Left forelimb (tissue), 1 donor: ENCODE results near the gene TFIP11.

Experiments
- DNase-seq: peaks from one replicate; pipeline ENCODE4 v3.0.0-alpha.2; 2018; ENCODE audit warnings: low spot score

TFIP11 gene

DNA sequence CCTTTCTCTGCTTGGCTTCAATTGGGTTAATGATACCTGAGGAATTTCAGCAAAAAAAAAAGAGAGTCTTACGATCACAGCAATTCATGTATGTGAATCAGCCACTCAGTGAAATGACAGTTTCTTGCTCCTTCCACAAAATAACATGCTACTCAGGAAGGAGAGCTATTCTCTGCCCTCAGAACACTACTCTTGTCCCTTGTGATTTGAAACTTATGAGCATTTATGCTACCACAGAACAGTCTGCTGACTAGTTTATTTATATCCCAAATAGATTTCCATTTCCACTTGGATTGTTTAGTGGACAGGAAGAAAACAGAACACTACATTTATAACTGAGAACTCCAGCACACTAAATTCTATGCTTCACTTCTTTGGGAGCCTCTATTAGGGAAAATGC, 8.5 kb downstream of the TFIP11 start:
- no peak for DNase-seq

DNA sequence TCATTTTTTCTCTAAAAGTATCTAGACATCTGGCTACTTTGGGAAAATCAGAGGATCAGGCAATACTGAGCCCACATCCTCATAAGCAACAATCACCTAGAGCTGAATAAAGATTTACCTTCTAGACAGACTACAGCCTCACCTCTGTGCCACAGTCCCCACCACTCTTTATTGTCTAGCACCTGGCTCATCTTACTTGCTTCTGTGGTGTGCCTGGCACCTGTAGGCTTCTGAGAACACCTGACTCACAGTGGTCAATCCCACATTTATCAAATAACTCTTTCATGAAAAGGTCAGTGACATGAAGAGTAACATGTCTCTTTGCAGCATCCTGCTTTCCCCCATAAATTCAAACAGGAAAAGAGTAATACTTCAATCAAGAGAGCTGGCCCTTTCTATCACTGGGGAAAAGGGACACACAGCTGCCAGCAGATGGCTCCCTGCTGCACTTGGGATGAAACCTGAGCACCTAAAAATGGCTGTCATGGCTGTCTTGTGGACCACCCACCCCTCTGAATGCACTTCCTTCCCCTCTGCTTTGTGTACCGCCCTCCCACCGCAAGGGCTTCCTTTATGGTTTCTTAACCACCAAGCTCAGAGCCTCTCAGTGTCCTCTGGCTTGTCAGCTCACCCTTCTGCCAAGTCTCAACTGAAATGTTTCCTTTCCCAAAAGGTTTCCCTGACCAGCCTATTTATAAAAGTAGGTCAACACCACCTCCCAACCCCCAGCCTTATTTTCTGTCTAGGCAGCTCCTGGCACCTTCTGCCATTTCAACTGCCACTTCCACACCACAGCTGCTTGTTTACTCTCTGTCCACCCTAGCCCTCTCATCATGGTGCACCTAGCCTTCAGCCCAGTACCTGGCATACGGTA, 9.3 kb downstream of the TFIP11 start:
- no peak for DNase-seq

DNA sequence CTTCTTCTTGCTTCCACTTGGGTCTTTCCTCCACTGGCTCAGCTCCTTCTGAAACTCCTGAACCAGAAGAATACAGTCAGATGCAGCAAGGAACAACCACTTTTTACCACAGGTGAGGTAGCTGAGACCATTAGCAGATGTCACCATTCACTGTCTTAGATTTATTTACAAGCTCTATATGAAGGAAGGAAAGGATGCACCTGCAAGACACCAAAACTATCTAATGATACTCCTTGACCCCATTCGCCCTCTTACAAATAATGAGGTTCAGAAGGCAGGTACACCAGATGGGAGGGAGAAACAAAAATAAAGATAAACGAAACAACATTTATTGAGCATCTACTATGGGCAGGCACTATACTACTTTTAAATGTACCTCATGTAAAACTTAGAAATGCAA, 10.3 kb downstream of the TFIP11 start:
- no peak for DNase-seq

DNA sequence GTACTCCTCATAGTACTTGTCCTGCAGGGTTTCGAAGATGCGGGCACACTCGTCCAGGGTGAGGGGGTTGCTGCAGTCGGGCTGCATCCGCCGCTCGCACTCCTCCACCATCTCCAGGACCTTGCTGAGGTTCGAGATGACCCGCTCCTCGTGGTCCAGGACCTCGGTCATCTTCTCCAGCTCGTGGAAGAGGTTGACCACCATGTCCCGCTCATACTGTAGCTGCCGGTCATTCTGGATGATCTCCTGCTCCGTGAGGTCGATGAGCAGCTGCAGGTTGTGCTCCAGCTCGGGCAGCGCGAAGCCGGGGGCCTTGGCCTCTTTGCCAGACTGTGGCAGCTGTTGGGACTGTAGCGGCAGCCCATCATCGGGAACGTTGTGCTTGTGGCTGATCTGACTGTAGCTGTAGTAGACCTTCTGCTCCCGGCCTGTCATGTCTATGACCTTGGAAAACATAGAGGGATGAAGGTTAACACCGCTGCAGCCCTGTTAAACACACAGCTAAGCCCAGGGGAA, 13.0 kb downstream of the TFIP11 start:
- no peak for DNase-seq

DNA sequence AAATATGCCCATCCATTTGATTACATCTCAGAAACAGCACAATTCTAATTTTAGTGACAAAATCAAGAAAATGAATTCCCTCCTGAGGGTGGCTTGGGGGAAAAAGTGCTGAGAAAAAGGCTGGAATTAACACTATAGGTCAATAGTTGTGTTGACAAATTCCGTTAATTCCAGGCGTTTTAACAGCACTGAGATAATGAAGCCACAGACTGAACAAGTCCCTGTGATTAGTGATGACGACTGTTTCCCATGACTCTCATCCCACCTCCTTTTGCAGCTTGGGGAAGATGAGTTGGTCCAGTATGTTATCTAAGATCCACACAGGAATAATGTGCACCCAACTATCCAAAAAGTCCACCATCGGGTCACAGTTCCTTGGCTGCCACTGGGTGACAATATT, 15.8 kb downstream of the TFIP11 start:
- DNase-seq: no peak

DNA sequence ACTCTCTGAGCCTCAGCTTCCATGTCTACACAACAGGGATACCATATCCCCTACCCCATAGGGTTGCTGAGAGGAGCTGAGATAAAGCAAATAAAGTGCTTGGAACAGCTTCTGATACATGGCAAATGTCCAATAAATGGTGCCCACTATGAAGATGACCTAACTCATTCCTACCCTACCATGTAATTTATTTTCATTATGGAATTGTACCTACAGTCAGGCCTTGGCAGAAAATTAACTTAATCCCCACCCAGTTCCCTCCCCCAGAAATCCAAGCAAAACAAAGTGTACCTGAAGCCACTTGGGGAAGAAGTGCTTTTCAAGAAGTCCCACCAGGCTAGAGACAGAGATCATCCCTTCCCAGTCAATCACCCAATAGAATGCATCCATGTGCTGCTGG, 17.8 kb downstream of the TFIP11 start:
- DNase-seq: no peak

DNA sequence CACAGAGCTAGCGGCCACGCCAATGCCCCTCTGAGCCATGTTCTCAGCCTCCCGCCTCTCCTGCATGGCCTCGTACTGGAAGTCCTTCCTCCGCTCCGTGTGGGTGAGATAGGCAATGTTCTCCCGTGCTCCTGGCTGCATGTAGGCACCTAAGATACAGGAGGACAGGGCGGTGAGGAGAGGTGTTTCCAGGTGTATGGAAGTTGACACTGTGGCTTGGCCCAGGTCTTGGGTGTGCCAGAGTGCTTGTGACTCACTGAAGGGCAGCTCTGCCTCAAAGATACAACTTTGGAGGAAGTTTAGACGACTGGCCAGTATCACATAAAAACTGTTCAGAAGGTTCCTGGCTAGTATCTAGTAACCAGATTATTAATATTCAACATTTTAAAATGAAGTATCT, 20.1 kb downstream of the TFIP11 start:
- no peak for DNase-seq

DNA sequence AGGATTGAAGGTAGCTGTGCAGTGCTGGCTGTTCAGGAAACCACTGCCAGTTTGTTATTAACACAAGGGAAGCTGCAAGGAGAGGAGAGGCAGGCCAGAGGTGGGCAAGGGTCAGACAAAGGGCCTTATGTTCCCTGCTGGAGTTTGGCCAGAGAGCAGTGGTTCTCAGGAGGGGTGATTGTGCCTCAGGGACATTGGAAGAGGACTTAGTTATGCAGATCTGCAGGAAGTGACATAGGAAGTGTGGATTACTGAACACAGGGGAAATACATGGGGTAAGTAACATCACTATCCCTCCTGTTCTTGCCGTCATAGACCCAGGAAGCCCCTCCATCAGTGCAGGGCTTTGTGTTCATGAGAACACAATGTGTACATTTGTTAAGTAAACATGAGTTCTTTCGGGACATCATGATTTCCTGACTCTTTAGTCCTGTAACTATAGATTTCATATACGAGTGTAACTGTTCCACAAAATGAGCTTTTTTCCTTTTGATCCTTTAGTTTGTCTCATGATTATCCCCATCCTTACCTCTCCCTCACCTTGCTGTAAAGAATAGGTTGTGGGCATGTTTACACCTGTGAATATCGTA, 22.7 kb downstream of the TFIP11 start:
- DNase-seq: no peak

DNA sequence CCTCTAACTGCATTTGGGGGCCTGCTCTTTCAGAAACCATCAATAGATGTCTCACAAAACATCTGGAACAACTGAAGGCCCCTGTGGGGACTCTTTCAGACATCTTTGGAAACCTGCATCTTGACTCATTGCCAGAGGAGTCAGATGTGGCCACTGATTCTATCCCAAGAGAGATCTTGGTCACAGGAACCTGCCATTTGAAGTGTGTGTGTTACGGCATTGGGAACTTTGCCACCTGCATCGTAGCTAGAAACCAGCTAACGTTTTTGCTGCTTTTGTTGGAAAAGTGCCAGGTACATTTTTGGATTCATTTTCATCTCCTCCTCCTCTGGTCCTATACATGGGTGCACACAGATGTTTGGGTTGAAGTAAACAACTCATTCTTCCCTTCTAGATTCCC, 24.3 kb downstream of the TFIP11 start:
- DNase-seq: no peak

DNA sequence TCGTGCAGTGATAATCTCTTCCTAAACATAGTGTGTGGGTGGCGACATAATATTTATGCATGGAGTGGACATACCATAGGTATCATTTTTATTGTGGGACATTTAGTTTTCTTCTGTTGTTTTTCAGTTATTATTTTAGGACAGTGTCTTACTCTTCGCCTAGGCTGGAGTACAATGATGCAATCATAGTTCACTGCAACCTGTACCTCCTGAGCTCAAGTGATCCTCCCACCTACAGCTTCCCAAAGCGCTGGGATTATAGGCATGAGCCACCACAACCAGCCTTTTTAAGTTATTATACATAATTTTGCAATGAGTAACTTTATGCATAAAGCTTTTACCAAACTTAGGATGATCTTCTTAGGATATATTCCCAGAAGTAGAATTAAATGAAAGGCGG, 25.9 kb downstream of the TFIP11 start:
- no peak for DNase-seq

DNA sequence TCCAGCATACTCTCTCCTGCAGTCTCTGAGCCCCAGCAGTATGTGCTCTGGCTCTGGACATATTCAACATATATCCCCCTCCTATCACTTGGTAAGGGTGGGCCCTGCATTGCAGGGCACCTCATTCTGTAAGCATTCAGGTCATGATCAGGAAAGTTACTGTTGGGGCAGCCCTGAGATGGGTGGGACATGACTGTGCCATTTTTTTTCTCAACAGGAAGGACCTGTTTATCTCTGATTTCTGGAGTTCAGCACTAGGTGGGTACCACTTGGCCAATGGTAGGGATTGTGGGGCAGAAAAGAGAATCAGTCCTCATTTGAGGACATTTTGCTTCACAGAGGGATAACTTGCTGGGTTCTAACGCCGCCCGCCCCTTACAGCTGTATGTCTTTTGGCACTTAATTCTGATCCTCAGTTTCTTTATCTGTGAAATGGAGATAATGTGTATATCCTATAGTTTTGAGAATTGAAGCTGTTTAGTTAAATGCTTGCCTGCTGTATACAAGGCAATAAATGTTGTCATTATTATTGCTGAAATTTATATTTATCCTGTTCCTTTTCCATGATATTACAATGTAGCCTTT, 26.4 kb downstream of the TFIP11 start:
- no peak for DNase-seq

DNA sequence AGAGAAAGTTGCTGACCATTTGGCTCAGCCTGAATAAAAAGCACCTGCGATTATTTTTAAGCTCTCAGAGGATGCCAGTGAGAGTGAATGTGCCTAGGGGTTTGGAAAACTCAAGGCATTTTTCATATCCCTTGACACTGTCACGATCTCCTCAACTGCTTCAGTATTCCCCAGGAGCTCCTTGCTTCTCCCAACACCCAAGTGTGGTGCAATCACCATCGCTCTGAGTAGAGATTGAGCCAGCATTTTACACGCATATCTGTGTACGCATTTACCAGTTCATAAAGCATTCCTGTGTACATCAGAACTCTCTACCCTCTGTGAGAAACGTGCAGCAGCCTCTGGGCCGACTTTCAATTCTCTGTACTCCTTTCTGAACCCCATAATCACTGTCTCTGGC, 27.3 kb downstream of the TFIP11 start:
- DNase-seq: no peak

DNA sequence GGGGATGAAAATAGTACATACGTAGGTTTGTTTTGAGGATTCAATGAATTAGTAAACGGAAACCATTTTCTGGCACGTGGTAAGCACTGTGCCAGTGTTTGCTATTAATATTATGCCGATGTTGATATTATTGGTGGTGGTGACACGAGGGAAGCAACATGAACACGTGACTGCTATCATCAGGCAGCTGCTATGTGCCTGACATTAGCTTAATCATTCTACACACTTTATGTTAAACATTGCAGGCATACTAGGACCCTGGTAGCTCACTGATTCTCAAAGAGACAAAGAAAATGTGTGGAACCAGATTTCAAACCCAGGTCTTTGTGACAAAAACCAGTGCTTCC, 27.9 kb downstream of the TFIP11 start:
- DNase-seq: no peak

DNA sequence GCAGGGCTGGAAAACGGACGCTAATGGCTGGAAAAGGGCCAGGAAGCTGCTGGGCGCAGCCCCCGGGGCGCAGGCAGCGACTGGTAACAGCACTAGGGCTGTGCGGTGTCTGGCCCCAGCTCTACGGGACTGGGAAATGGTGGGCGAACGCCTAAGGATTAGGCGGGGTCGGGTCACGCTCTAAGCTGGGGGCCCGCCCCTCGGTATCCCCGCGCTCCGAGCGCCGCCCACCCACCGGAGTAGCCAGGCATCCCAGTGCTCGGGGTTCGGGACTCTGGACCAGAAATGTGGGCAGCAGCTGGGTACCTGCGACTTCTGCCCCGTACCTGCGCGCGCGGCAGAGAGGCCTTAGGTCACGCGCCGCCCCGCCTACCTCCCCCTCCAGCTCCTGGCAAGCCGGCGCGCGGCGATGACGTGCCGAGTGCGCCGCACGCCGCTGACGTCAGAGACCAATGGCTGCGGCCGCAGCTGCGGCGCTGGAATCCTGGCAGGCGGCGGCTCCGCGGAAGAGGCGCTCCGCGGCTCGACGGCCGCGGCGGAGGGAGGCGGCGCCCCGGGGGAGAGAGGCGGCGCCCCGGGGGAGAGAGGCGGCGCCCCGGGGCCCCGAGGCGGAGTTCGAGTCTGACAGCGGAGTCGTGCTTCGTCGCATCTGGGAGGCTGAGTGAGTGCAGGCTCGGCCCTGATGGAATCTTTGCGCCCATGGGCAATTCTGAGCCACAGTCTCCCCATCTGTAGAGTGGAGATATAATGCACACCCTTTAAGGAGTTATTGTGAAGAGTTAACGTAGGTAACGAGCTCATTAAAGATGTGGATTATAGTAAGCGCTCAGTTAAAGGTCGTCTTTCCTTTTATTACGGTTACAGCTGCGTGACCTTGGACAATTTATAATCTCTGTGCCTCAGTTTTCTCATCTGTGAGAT, 28.6 kb downstream of the TFIP11 start, which contains the start of the genes HPS4 and SRRD:
Gene HPS4 (minus strand): TSS at position 345 of the 921 bp plus-strand sequence. CDS start 2,021 bp downstream, outside the sequence.
Gene SRRD (plus strand): TSS at position 439 of the 921 bp plus-strand sequence. CDS start 14 bp downstream, at position 453.
- DNase-seq: peak; percentile 95

DNA sequence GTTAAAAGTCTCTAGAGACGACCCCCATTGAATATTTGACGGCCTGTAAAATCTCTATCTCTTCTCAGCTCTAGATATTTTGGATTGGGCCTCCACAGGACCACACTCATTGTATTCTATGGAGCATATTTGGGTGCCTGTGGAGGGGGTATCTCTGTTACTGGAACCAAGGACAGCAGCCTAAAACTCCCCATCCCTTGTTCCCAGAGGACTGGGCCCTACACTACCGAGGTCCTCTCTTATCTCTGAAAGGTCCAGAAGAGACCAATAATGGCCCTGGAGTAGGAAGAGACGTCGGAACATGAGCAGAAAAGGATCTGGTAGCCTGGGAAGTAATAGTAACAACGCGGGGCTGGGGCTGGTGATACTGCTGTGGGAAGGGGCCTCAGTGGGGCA, 29.2 kb downstream of the TFIP11 start:
- no peak for DNase-seq

DNA sequence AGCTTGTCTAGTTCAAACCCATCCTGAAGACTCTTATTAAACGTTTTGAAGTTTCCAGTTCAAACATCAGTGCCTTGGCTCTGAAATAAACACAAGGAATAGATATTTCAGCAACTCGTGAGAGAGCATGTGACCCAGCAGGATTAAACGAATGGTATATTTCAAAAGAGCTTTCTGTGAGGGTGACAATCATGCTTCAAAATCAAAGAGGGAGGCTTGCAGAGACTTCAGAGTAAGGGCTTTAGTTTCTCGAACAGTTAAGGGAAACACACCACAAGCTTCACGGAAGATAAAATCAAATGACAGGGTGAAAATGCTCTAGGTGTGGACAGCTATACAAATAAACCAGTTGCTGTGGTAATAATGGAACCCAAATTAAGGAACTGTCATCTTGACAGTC, 30.1 kb downstream of the TFIP11 start:
- no peak for DNase-seq

DNA sequence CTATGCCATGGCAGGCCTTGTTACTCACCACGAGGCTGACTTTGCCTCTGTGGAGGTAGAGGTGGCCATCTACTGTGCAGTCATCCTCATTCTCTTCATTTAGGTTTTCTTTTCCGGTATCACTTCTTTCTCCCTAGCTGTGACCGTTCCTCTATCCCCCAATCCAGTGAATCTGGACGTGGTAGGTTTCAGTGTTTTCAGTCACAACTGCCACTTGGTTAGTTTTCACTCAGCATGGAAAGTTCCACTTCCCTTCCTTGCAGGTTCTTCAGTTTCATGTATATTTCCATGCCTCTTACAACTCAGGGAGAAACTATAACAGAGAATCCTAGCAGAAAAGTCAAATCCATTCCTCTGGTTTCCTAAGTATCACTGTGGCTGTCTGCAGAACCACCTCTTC, 30.6 kb downstream of the TFIP11 start:
- no peak for DNase-seq

DNA sequence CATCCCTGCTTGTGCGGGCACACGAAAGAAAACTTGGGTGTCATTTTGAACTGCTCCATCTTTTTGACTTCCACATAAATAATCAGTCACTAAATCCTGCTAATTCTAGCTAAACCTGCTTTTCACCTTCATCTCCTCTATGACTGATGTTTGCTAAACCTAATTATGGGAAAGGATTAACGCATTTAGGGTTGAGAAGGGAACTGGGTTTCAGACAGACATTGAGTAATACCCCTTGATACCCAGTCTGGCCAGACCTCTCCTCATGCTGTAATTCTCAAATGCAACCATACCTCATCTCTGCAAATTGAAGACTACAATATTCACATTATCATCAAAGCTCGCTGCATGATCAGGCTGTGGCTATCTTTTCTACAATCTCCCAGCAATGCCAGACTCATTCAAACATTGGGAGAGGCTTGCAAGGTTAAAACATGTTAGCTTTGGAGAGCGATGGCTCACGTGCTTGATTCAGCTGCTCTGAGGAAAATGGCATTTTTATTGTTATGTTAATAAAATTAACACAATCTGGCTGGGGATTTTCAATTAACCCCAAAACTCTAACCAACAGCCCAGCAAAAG, 31.1 kb downstream of the TFIP11 start:
- DNase-seq: no peak

DNA sequence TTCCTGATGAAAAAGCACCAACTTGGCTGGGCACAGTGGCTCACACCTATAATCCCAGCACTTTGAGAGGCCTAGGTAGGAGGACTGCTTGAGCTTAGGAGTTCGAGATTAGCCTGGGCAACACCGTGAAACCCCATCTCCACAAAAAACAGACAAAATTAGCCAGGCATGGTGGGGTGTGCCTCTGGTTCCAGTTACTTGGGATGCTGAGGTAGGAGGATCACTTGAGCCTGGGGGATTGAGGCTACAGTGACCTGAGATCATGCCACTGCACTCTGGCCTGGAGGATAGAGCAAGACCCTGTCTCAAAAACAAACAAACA, 31.7 kb downstream of the TFIP11 start:
- DNase-seq: no peak

DNA sequence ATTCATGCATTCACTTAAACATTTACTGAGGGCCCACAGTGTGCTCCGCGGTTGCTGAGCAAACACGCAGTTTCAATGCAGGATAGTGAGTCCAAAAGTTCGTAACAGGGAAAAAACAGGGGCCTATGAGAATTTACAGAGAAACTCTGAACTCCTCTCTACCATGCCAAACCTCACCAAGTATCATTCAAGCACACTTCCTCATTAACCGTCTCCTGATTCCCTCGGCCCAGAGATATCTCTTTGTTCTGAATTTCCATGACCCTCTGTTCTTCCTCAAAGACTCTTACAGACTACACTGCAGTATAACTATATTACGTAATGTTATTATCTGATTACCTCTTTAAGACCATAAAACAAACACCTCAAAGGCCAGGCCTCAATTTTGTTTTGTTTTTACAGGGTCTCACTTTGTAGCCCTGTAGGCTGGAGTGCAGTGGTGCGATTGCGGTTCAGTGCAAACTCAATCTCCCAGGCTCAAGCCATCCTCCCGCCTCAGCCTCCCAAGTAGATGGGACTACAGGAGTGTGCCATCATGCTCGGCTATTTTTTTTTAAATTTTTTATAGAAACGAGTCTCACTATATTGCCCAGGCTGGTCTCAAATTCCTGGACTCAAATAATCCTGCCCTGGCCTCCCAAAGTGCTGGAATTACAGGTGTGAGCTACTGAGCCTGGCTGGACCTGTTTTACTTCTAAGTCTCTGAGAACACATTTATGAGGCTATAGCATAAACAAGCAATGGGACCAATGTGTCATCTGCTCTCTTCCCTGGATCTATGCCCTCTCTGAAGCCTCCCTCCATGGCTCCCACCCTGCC, 32.3 kb downstream of the TFIP11 start:
- DNase-seq: no peak
